Measurements from ENCODE around the gene ADAMTS8.

The ADAMTS8 gene

DNA sequence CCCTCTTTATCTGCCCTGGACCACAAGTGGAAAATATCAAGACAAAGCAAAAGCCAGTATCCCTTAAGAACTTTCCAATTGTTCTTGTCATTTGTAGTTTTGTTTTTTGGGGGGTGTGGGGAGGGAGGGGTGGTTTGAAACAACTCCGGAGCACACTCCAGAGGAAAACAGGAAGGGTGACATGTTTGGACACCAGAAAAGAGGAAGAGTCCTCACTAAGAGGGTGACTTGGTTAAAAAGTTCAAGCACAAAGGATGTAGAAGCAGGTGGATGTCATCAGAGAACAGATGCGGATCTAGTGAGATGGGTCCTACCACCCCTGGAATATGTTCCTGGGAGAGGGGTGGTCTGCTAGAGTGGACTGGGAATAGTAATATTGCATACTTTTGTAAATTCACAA is 25.8 kb downstream of the ADAMTS8 start:
- no peak overlapping the region for H3K4me3 ChIP-seq (ENCODE audit: low read length)
- peaks cover 20% of the 10 kb centered on the region for H3K27me3 ChIP-seq (ENCODE audit: control insufficient read depth, insufficient read depth, low read length)
- peaks cover 33% of the 10 kb centered on the region for H3K4me1 ChIP-seq (ENCODE audit: control insufficient read depth, insufficient read depth, low read length)

DNA sequence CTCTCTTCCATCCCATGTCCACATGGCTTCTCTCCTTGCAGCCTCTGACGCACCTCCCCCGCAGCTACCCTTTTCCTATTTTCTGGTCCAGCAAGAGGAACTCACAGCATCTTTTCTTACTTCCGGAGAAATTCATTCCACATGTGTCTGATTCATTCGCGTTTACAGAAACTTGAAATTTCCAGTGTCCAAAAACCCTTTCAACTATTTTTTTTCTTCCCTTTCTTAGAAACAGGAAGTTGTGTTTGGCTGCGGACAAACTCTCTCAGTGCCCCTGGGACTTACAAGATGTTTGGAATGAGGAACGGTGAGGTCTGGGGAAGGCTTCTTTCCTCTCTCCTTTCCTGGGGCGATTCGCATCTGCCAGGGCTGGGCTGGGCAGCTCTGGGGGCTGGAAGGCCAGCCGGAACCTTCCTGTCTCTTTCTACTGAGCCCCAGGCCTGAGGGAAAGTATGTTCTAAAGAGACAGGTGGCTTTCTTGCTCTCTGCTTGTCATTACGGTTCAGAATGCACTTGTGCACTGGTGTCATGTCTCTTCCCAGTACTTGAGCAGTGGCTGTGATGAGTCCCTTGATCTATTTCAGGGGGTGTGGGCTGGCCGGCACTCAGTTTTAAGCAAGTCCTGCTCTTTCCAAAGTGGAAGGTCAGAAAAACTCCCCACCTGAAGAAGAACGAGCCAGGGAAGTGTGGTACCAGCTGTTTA is 27.5 kb downstream of the ADAMTS8 start:
- H3K9ac ChIP-seq (ENCODE audit: low read depth, low read length) = no peak overlapping the region
- no peaks in the 10 kb centered on the region for H3K9me3 ChIP-seq (replicated peaks; ENCODE audit: low read length)
- H3K36me3 ChIP-seq (ENCODE audit: insufficient read depth, low read length) = no peaks in the 10 kb centered on the region
- peak overlapping the region; percentile 39 for H3K4me2 ChIP-seq (ENCODE audit: low read length)
- peaks cover 31% of the 10 kb centered on the region for H3K4me1 ChIP-seq (ENCODE audit: control insufficient read depth, insufficient read depth, low read length)
- peaks cover 35% of the 10 kb centered on the region for H3K27me3 ChIP-seq (ENCODE audit: control insufficient read depth, insufficient read depth, low read length)
- H3K4me3 ChIP-seq (ENCODE audit: low read length) = no peak overlapping the region

More for the DNA sequence above, 25.8 kb downstream of the ADAMTS8 start:
- H3K36me3 ChIP-seq (ENCODE audit: insufficient read depth, low read length) = no peaks in the 10 kb centered on the region
- H3K9me3 ChIP-seq (replicated peaks; ENCODE audit: low read length) = no peaks in the 10 kb centered on the region
- no peak overlapping the region for H3K9ac ChIP-seq (ENCODE audit: low read depth, low read length)
- peak overlapping the region; percentile 77 for H3K4me2 ChIP-seq (ENCODE audit: low read length)

DNA sequence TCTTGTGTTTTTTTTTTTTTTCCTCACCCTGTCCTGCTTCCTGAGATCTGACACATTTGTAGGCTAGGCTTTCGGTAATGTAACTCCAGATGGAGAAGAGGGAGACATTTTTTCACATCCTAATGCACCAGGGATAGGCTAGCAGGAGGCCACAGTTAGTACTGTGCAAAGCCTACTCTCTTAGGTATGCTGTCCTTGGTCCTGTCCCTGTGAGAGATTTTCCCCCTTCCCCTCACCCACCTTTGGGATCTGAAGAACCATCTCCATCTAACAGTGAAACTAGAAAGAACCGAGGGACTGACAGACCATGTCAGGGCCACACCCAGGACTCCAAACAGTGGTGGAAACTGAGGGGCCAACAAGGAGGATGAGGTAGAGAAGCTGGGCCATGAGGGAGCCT is 29.2 kb downstream of the ADAMTS8 start:
- Histone ChIP-seq H3K9ac (ENCODE audit: low read depth, low read length) (no peak overlapping the region), H3K27me3 (ENCODE audit: control insufficient read depth, insufficient read depth, low read length) (peaks cover 53% of the 10 kb centered on the region), H3K4me1 (ENCODE audit: control insufficient read depth, insufficient read depth, low read length) (peaks cover 31% of the 10 kb centered on the region), H3K9me3 (replicated peaks; ENCODE audit: low read length) (no peaks in the 10 kb centered on the region), H3K36me3 (ENCODE audit: insufficient read depth, low read length) (no peaks in the 10 kb centered on the region), H3K4me2 (ENCODE audit: low read length) (no peak overlapping the region), H3K4me3 (ENCODE audit: low read length) (no peak overlapping the region)

DNA sequence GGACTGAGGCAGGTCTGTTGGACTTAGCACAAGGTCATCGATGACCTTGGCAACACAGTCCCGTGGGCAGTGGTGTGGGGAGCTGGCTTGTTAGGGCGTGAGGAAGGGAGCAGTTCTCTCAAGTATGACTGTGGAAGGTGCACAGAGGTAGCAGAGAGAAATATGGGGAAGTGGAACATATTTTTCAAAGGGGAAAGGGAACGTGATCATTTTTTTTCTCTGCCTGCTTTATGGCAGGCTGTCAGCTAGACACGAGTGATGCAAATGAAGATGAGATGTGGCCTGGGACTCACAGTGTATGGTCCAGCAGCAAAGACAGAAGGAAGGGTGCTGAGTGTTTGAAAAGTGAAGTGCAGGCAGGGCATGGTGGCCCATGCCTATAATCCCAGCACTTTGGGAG is 30.6 kb downstream of the ADAMTS8 start:
- no peak overlapping the region for H3K4me2 ChIP-seq (ENCODE audit: low read length)
- no peak overlapping the region for H3K9ac ChIP-seq (ENCODE audit: low read depth, low read length)
- H3K36me3 ChIP-seq (ENCODE audit: insufficient read depth, low read length) = no peaks in the 10 kb centered on the region
- H3K27me3 ChIP-seq (ENCODE audit: control insufficient read depth, insufficient read depth, low read length) = peaks cover 67% of the 10 kb centered on the region
- H3K4me1 ChIP-seq (ENCODE audit: control insufficient read depth, insufficient read depth, low read length) = peaks cover 17% of the 10 kb centered on the region
- no peak overlapping the region for H3K4me3 ChIP-seq (ENCODE audit: low read length)
- H3K9me3 ChIP-seq (replicated peaks; ENCODE audit: low read length) = no peaks in the 10 kb centered on the region

DNA sequence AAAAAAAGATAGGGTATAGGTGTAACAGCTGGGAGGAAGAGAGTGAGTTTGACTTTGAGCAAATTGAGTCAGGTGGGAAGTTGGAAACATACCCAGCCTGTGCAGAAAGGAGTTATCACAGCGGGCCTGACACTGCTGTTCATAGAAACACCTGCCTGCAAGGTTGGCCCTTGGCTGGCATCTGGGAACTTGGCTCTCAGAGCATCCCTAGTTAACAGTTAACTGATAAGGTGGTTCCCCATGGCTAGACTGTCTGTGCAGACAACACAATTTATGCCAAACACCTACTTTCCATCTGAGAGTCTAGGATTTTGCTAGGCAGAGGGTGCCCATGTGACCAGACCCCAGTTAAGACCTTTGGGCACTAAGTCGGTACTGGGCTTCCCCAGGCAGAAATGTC is 31.4 kb downstream of the ADAMTS8 start:
- Histone ChIP-seq H3K36me3 (ENCODE audit: insufficient read depth, low read length) (no peaks in the 10 kb centered on the region), H3K27me3 (ENCODE audit: control insufficient read depth, insufficient read depth, low read length) (peaks cover 74% of the 10 kb centered on the region), H3K9me3 (replicated peaks; ENCODE audit: low read length) (no peaks in the 10 kb centered on the region), H3K4me1 (ENCODE audit: control insufficient read depth, insufficient read depth, low read length) (peaks cover 11% of the 10 kb centered on the region), H3K9ac (ENCODE audit: low read depth, low read length) (no peak overlapping the region), H3K4me2 (ENCODE audit: low read length) (no peak overlapping the region), H3K4me3 (ENCODE audit: low read length) (no peak overlapping the region)

DNA sequence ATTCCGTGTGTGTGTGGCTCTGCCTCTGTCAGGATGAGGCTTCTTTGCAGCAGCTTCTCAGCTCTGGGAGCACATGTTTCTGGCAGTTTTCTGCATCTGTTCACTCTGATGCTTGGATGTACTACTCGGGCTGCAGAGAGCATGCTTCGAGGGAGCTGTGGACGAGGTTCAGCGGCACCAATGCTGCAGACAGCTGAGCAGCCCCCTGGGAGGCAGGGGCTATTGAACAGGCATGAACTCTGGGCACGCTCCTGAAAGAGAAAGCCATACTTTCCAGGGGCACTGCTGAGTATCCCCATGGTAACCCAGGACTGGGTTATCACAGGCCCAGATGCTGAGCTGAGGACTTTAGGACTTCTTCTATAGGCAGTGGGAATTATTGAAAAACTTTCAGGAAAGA is 33.8 kb downstream of the ADAMTS8 start:
- H3K9me3 ChIP-seq (replicated peaks; ENCODE audit: low read length) = no peaks in the 10 kb centered on the region
- H3K27me3 ChIP-seq (ENCODE audit: control insufficient read depth, insufficient read depth, low read length) = peaks cover 82% of the 10 kb centered on the region
- no peak overlapping the region for H3K4me2 ChIP-seq (ENCODE audit: low read length)

DNA sequence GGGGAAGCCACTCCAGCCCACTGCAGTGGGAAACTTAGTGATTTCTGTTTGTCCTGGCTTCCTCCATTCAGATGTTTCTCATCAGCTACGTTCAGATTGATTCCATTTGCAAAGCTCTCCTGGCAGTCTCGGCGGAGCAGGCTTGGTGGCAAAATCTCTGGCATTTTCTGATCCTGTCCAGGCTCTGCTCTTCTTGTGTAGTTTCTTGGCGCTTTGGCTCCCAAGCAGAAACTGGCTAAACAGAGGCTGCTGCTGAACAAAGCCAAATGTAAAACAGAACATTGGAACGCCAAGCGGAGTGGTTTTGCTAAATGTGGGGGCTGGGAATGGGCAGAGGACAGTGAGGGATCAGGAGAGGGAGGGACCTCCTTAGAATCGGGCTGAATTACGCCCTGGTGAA is 36.7 kb downstream of the ADAMTS8 start:
- no peak overlapping the region for H3K4me3 ChIP-seq (ENCODE audit: low read length)
- H3K27me3 ChIP-seq (ENCODE audit: control insufficient read depth, insufficient read depth, low read length) = peaks cover 81% of the 10 kb centered on the region
- no peaks in the 10 kb centered on the region for H3K9me3 ChIP-seq (replicated peaks; ENCODE audit: low read length)
- no peak overlapping the region for H3K4me2 ChIP-seq (ENCODE audit: low read length)
- H3K36me3 ChIP-seq (ENCODE audit: insufficient read depth, low read length) = no peaks in the 10 kb centered on the region
- H3K4me1 ChIP-seq (ENCODE audit: control insufficient read depth, insufficient read depth, low read length) = peaks cover 3% of the 10 kb centered on the region
- no peak overlapping the region for H3K9ac ChIP-seq (ENCODE audit: low read depth, low read length)

More for the DNA sequence above, 33.8 kb downstream of the ADAMTS8 start:
- no peak overlapping the region for H3K4me3 ChIP-seq (ENCODE audit: low read length)
- H3K36me3 ChIP-seq (ENCODE audit: insufficient read depth, low read length) = no peaks in the 10 kb centered on the region
- peaks cover 2% of the 10 kb centered on the region for H3K4me1 ChIP-seq (ENCODE audit: control insufficient read depth, insufficient read depth, low read length)
- H3K9ac ChIP-seq (ENCODE audit: low read depth, low read length) = no peak overlapping the region

DNA sequence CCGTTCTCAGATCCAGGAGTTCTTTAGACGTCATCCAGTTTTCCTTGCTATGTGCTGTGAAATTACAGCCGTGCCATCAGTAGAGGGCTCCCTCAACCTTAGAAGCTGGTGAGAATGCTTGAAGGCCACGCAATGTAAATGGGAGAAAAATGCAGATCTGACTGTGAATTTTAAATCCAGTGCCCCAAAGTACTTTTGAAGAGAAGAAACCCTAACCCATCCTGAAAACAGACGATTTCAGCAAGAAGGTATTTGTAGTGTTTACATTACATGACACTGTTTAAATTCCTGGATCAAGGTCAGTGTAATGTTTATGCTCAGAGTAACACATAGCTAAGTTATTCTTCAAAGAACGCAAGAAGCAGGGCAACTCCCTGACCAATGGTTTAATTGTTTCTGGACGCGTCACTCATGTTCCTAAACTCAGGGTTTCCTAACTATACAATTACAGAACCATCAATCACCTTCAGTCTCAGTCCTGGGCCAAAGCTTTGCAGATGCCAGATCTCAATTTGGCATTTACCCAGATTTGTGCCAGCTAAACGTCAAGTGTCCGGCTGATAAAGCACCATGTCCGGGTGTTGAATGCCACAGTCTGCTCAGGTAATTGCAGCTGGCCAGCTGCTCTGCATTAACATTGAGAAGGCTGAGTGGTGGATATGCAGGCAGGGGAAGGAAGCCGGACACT is 38.2 kb downstream of the ADAMTS8 start:
- Histone ChIP-seq H3K4me2 (ENCODE audit: low read length) (peak overlapping the region; percentile 4), H3K27me3 (ENCODE audit: control insufficient read depth, insufficient read depth, low read length) (peaks cover 72% of the 10 kb centered on the region), H3K4me3 (ENCODE audit: low read length) (no peak overlapping the region), H3K4me1 (ENCODE audit: control insufficient read depth, insufficient read depth, low read length) (peaks cover 3% of the 10 kb centered on the region), H3K9me3 (replicated peaks; ENCODE audit: low read length) (no peaks in the 10 kb centered on the region), H3K36me3 (ENCODE audit: insufficient read depth, low read length) (no peaks in the 10 kb centered on the region), H3K9ac (ENCODE audit: low read depth, low read length) (no peak overlapping the region)

DNA sequence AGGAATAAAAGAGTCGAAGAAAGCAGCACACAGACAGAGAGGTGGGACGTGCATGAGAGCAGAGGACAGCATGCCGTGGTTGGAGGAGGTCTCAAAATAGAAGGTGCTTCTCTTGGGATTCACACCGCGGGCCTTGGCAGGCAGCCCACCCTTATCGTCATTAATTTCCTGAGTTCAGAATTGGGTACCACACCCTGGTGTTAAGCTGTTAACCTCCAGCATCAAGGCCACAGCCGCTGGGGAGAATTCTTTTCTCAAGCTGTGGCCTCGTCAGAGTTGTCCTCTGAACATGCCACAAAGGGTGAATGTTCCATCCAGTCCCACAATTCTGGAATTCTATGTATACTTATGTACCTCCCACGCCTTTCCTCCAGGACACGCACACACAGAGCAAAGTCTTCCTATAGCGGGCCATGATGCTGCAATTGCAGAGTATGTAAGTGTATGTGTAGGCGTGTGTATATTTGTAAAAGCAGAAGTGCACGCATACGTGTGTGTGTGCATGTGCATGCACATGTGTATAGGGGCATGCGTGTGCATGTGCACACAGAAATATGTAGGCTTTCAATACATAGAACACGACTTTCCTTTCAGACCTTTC is 39.0 kb downstream of the ADAMTS8 start:
- Histone ChIP-seq H3K27me3 (ENCODE audit: control insufficient read depth, insufficient read depth, low read length) (peaks cover 67% of the 10 kb centered on the region), H3K4me3 (ENCODE audit: low read length) (no peak overlapping the region), H3K4me1 (ENCODE audit: control insufficient read depth, insufficient read depth, low read length) (peaks cover 6% of the 10 kb centered on the region), H3K9ac (ENCODE audit: low read depth, low read length) (no peak overlapping the region), H3K36me3 (ENCODE audit: insufficient read depth, low read length) (no peaks in the 10 kb centered on the region), H3K4me2 (ENCODE audit: low read length) (peak overlapping the region; percentile 4), H3K9me3 (replicated peaks; ENCODE audit: low read length) (no peaks in the 10 kb centered on the region)

DNA sequence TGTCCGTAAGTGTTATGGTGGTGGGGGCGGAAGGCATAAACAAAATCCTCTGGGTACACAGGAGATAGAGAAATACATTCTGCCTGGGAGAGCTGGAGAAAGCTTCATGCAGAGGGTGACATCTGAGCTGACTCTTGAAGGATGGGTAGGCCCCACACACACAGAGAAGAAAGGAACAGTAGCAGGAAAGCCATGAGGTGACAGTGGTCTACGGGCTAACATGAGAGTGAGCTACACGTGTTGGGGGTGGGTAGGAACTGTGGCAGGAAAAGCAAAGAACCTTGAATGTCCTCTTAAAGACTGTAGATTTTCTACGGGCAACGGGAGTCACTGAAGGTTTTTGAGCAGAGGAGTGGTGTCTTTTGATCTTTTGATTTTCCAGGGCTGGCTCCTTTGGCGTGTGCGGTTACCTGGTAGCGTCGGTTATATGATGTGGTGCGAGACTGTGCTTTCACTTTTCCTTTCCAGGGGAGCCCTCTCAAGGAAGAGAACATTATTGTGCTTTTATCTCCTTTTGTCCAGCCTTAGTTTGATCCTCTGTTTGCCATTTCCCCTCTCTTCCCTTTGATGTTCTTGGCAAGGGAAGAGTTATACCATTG is 39.7 kb downstream of the ADAMTS8 start:
- Histone ChIP-seq H3K27me3 (ENCODE audit: control insufficient read depth, insufficient read depth, low read length) (peaks cover 60% of the 10 kb centered on the region), H3K4me3 (ENCODE audit: low read length) (no peak overlapping the region), H3K9ac (ENCODE audit: low read depth, low read length) (no peak overlapping the region), H3K36me3 (ENCODE audit: insufficient read depth, low read length) (no peaks in the 10 kb centered on the region), H3K4me2 (ENCODE audit: low read length) (no peak overlapping the region), H3K9me3 (replicated peaks; ENCODE audit: low read length) (no peaks in the 10 kb centered on the region), H3K4me1 (ENCODE audit: control insufficient read depth, insufficient read depth, low read length) (peaks cover 13% of the 10 kb centered on the region)

DNA sequence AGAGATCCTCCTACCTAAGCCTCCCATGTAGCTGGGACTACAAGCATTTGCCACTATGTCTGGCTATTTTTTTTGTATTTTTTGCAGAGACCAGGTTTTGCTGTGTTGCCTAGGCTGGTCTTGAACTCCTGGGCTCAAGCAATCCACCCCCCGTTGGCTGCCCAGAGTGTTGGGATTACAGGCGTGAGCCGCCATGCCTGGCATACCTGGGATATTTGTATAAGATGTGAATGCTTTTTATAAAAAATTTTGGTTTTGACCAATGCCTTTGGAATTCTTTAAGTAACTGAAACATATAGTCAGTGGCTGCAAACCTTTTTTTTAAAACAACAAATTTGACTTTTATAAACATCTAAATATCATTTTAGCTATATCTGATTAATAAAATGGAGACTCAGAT is 42.4 kb downstream of the ADAMTS8 start:
- Histone ChIP-seq H3K9me3 (replicated peaks; ENCODE audit: low read length) (no peaks in the 10 kb centered on the region), H3K4me2 (ENCODE audit: low read length) (no peak overlapping the region), H3K4me3 (ENCODE audit: low read length) (no peak overlapping the region), H3K9ac (ENCODE audit: low read depth, low read length) (no peak overlapping the region), H3K4me1 (ENCODE audit: control insufficient read depth, insufficient read depth, low read length) (peaks cover 19% of the 10 kb centered on the region), H3K27me3 (ENCODE audit: control insufficient read depth, insufficient read depth, low read length) (peaks cover 48% of the 10 kb centered on the region), H3K36me3 (ENCODE audit: insufficient read depth, low read length) (no peaks in the 10 kb centered on the region)
